Mesendoderm (in vitro differentiated cells): Measurements from ENCODE around the gene RRP1.

Experiments used
- DNase-seq: peaks from one replicate; pipeline ENCODE4 v3.0.0; 2013
- H2AK5ac ChIP-seq: 2 replicates; pipeline ENCODE4 v1.6.1; 2013; ENCODE audit warnings: low read length, inconsistent platforms
- H2BK120ac ChIP-seq: 2 replicates; pipeline ENCODE4 v1.6.1; 2013; ENCODE audit warnings: low read depth, mild to moderate bottlenecking, low read length, moderate library complexity, mixed read lengths
- H2BK15ac ChIP-seq: replicated peaks from 2 replicates; pipeline ENCODE4 v1.6.1; 2013; ENCODE audit warnings: low read depth, mild to moderate bottlenecking, moderate library complexity
- H2BK5ac ChIP-seq: 2 replicates; pipeline ENCODE4 v1.6.1; 2013; ENCODE audit warnings: low read length, inconsistent platforms
- H3K18ac ChIP-seq: 2 replicates; pipeline ENCODE4 v1.6.1; 2013; ENCODE audit warnings: mild to moderate bottlenecking, low read length, mixed read lengths
- H3K23ac ChIP-seq: one replicate; pipeline ENCODE4 v1.6.1; 2013; ENCODE audit warnings: low read length
- H3K27ac ChIP-seq: 2 replicates; pipeline ENCODE4 v1.5.1; 2013; ENCODE audit warnings: low read depth, mild to moderate bottlenecking, inconsistent platforms, low read length, moderate library complexity
- H3K27me3 ChIP-seq: 2 replicates; pipeline ENCODE4 v1.6.1; 2013; ENCODE audit warnings: low read length, control low read depth, mild to moderate bottlenecking, inconsistent platforms; ENCODE audit not compliant: insufficient read depth, poor library complexity
- H3K36me3 ChIP-seq: 2 replicates; pipeline ENCODE4 v1.6.1; 2013; ENCODE audit warnings: low read length, inconsistent platforms; ENCODE audit not compliant: control insufficient read depth, insufficient read depth
- H3K4ac ChIP-seq: one replicate; pipeline ENCODE4 v1.6.1; 2013; ENCODE audit warnings: low read depth, mild to moderate bottlenecking, low read length, moderate library complexity
- H3K4me1 ChIP-seq: 2 replicates; pipeline ENCODE4 v1.6.1; 2013; ENCODE audit warnings: low read depth, low read length, inconsistent platforms; ENCODE audit not compliant: control insufficient read depth
- H3K4me2 ChIP-seq: 2 replicates; pipeline ENCODE4 v1.6.1; 2013; ENCODE audit warnings: low read length
- H3K4me3 ChIP-seq: 2 replicates; pipeline ENCODE4 v1.5.1; 2013; ENCODE audit warnings: mild to moderate bottlenecking, low read length
- H3K56ac ChIP-seq: one replicate; pipeline ENCODE4 v1.6.1; 2013; ENCODE audit warnings: low read length
- H3K79me1 ChIP-seq: 2 replicates; pipeline ENCODE4 v1.6.1; 2013; ENCODE audit warnings: low read length, inconsistent platforms
- H3K79me2 ChIP-seq: 2 replicates; pipeline ENCODE4 v1.6.1; 2013; ENCODE audit warnings: mild to moderate bottlenecking, low read length; ENCODE audit not compliant: control insufficient read depth, insufficient read depth
- H3K9ac ChIP-seq: 2 replicates; pipeline ENCODE4 v1.6.1; 2013; ENCODE audit warnings: low read length, inconsistent platforms
- H4K5ac ChIP-seq: one replicate; pipeline ENCODE4 v1.6.1; 2013; ENCODE audit warnings: low read length
- H4K8ac ChIP-seq: one replicate; pipeline ENCODE4 v1.6.1; 2013; ENCODE audit warnings: low read depth, mild to moderate bottlenecking, control low read depth, low read length, moderate library complexity
- WGBS: extraction: QIAGEN DNeasy Blood & Tissue Kit; methylation state at CpG from one replicate; pipeline ENCODE4 v1.1.7; 2013; ENCODE audit warnings: low lambda C conversion rate, missing lambda C conversion rate; ENCODE audit not compliant: insufficient coverage; ENCODE audit errors: extremely low coverage; 5-methylcytosine and 5-hydroxymethylcytosine counted together

The RRP1 gene

GRCh38 chr21:43767984-43768867 is 21.2 kb upstream of the RRP1 start:
- peak overlapping the region; percentile 16 for H3K18ac ChIP-seq
- H3K9ac ChIP-seq = peak overlapping the region; percentile 17
- peak; percentile 69 for DNase-seq
- no peak overlapping the region for H3K4me2 ChIP-seq
- no peaks in the 10 kb centered on the region for H3K79me1 ChIP-seq
- H3K4ac ChIP-seq = peak overlapping the region; percentile 5
- no peak overlapping the region for H2BK15ac ChIP-seq
- H4K8ac ChIP-seq = no peak overlapping the region
- H4K5ac ChIP-seq = no peak overlapping the region
- H3K27me3 ChIP-seq = no peaks in the 10 kb centered on the region
- no peak overlapping the region for H3K23ac ChIP-seq
- H3K4me3 ChIP-seq = no peak overlapping the region
- peak overlapping the region; percentile 35 for H2AK5ac ChIP-seq
- H3K36me3 ChIP-seq = peaks cover 2% of the 10 kb centered on the region
- peak overlapping the region; percentile 56 for H3K56ac ChIP-seq
- H3K27ac ChIP-seq = no peak overlapping the region
- WGBS = no CpG with 5 or more reads among the region's 34 CpGs
- H3K79me2 ChIP-seq = no peaks in the 10 kb centered on the region
- no peak overlapping the region for H2BK120ac ChIP-seq
- peaks cover 5% of the 10 kb centered on the region for H3K4me1 ChIP-seq
- no peak overlapping the region for H2BK5ac ChIP-seq

GRCh38 chr21:43768868-43769167 is 20.6 kb upstream of the RRP1 start:
- H3K36me3 ChIP-seq = peaks cover 4% of the 10 kb centered on the region
- H3K79me2 ChIP-seq = no peaks in the 10 kb centered on the region
- no peak overlapping the region for H3K27ac ChIP-seq
- no peak overlapping the region for H2BK15ac ChIP-seq
- peak; percentile 53 for DNase-seq
- H4K5ac ChIP-seq = no peak overlapping the region
- H3K18ac ChIP-seq = no peak overlapping the region
- H2BK5ac ChIP-seq = no peak overlapping the region
- no peak overlapping the region for H3K4me2 ChIP-seq
- no peak overlapping the region for H2BK120ac ChIP-seq
- H3K23ac ChIP-seq = no peak overlapping the region
- peaks cover 5% of the 10 kb centered on the region for H3K4me1 ChIP-seq
- no peak overlapping the region for H3K56ac ChIP-seq
- H3K4ac ChIP-seq = no peak overlapping the region
- no peaks in the 10 kb centered on the region for H3K27me3 ChIP-seq
- H3K9ac ChIP-seq = no peak overlapping the region
- no peaks in the 10 kb centered on the region for H3K79me1 ChIP-seq
- no peak overlapping the region for H3K4me3 ChIP-seq
- no CpG with 5 or more reads among the region's 8 CpGs for WGBS
- no peak overlapping the region for H4K8ac ChIP-seq
- no peak overlapping the region for H2AK5ac ChIP-seq

- Histone ChIP-seq H3K27ac (no peak overlapping the region), H2BK120ac (no peak overlapping the region), H2BK15ac (no peak overlapping the region), H3K4me2 (no peak overlapping the region), H3K4me1 (peaks cover 5% of the 10 kb centered on the region), H2AK5ac (no peak overlapping the region), H3K23ac (no peak overlapping the region), H3K9ac (no peak overlapping the region), H3K79me2 (no peaks in the 10 kb centered on the region), H3K4me3 (no peak overlapping the region), H4K8ac (no peak overlapping the region), H3K18ac (no peak overlapping the region), H4K5ac (no peak overlapping the region), H3K56ac (no peak overlapping the region), H3K79me1 (peaks cover under 1% of the 10 kb centered on the region), H3K36me3 (peaks cover 4% of the 10 kb centered on the region), H3K27me3 (no peaks in the 10 kb centered on the region), H3K4ac (no peak overlapping the region), H2BK5ac (no peak overlapping the region)
- WGBS = no CpG with 5 or more reads among the region's 11 CpGs
- DNase-seq = no peak
These were observed 19.9 kb upstream of the RRP1 start for GRCh38 chr21:43769325-43769958.

GRCh38 chr21:43770066-43770655 is 19.2 kb upstream of the RRP1 start:
- no CpG with 5 or more reads among the region's 21 CpGs for WGBS
- DNase-seq = no peak
- Histone ChIP-seq H3K23ac (no peak overlapping the region), H3K4me3 (no peak overlapping the region), H2BK5ac (no peak overlapping the region), H3K79me2 (peaks cover 4% of the 10 kb centered on the region), H3K4me2 (no peak overlapping the region), H3K4ac (no peak overlapping the region), H2BK15ac (no peak overlapping the region), H2BK120ac (no peak overlapping the region), H3K27ac (no peak overlapping the region), H3K4me1 (peaks cover 5% of the 10 kb centered on the region), H3K56ac (no peak overlapping the region), H4K5ac (no peak overlapping the region), H3K9ac (no peak overlapping the region), H3K27me3 (no peaks in the 10 kb centered on the region), H3K18ac (no peak overlapping the region), H4K8ac (no peak overlapping the region), H2AK5ac (no peak overlapping the region), H3K79me1 (peaks cover 4% of the 10 kb centered on the region), H3K36me3 (peaks cover 4% of the 10 kb centered on the region)

DNA sequence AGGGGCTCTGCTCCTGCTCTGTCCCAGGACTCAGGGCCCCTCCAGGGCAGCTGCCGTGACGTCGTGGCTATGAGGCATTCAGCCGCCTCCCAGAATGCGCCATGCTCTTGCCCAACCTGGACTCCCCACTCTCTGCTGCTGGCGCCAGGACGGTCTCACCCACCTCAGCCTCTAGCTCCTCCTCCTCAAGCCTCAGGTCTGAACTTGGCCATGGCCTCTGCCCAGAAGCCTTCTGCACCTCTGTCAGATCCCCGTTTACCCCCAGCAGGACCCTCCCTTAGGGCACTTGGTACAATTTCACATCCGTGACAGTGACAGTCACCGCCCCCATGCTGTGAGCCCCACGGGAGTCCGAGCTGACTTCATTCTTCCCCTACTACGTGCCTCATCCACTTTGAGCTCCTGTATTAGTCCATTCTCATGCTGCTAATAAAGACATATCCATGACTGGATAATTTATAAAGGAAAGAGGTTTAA is 18.1 kb upstream of the RRP1 start:
- H4K5ac ChIP-seq = no peak overlapping the region
- H3K56ac ChIP-seq = peak overlapping the region; percentile 38
- peaks cover 5% of the 10 kb centered on the region for H3K4me1 ChIP-seq
- H3K79me1 ChIP-seq = peaks cover 8% of the 10 kb centered on the region
- H3K4me2 ChIP-seq = no peak overlapping the region
- peaks cover 4% of the 10 kb centered on the region for H3K36me3 ChIP-seq
- H2AK5ac ChIP-seq = no peak overlapping the region
- no peak overlapping the region for H3K4me3 ChIP-seq
- H3K18ac ChIP-seq = no peak overlapping the region
- no peak overlapping the region for H3K23ac ChIP-seq
- no peak overlapping the region for H4K8ac ChIP-seq
- no CpG with 5 or more reads among the region's 13 CpGs for WGBS
- H3K27me3 ChIP-seq = no peaks in the 10 kb centered on the region
- peaks cover 10% of the 10 kb centered on the region for H3K79me2 ChIP-seq
- H3K4ac ChIP-seq = no peak overlapping the region
- no peak overlapping the region for H3K27ac ChIP-seq
- no peak overlapping the region for H2BK5ac ChIP-seq
- no peak for DNase-seq
- no peak overlapping the region for H3K9ac ChIP-seq
- H2BK15ac ChIP-seq = no peak overlapping the region
- no peak overlapping the region for H2BK120ac ChIP-seq
